HG02642 (cell line): Measurements from ENCODE around the gene TTLL3.

ENCODE experiments used
- ATAC-seq: cut with Tn5 transposase; IDR thresholded peaks from one replicate; pipeline ENCODE4 v1.9.1; 2021; ENCODE audit warnings: mild to moderate bottlenecking; ENCODE audit not compliant: unreplicated experiment, poor library complexity

TTLL3 gene

DNA sequence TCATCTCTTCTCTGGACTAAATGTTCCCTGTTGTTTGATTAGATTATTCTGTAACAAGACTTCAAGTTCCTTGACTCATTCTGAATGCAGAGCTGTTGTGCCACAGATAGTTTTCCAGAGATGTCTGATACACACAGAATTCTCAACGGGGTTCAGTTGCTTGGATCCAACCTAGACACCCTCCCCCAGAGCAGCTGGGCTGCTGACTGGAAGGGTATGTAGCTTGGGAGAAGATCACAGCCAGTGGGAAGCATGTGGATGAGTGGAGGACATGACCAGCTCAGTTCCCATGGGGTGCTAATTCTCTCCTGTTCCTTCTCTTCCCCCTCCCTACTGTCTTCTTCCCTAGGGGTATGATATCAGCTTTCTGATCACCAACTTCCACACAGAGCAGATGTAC is 6.6 kb upstream of the TTLL3 start:
- no peak for ATAC-seq

DNA sequence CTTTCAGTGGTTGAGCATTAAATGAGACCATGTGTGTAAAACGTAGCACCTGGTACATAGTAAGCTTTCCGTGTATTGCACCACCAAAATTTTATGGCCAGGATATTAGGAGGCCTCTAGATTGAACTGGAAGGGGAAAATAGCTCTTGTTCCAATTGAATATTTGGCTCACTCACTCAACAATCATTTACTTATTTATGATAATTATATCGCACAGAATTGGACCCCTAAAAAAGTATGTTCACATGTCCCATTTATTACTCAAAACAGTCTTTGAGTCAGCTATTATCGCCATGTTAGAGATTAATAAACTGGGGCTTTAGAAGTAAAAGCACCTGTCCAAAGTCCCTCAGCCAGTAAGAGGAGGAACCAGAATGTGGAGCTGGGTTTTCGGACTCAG is 5.1 kb upstream of the TTLL3 start:
- no peak for ATAC-seq

DNA sequence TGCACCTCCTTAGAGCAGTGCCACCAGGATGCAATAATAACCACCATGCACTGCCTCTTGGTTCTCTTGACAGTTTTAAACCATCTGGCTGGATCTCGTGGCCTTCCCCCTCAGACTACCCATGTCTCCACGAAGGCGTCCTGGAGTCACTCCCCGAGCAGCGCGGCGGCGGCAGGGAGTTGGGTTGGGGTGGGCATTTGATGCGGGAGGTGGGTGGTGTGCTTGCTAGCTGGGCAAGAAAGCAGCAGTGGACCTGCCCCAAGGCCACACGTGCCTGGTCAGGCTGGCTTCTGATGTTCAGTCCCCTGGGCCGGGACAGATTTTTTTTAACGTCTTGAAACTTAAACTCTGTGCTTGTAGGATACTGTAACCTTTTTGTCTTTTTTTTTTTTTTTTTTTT is 3.9 kb upstream of the TTLL3 start:
- ATAC-seq: no peak

DNA sequence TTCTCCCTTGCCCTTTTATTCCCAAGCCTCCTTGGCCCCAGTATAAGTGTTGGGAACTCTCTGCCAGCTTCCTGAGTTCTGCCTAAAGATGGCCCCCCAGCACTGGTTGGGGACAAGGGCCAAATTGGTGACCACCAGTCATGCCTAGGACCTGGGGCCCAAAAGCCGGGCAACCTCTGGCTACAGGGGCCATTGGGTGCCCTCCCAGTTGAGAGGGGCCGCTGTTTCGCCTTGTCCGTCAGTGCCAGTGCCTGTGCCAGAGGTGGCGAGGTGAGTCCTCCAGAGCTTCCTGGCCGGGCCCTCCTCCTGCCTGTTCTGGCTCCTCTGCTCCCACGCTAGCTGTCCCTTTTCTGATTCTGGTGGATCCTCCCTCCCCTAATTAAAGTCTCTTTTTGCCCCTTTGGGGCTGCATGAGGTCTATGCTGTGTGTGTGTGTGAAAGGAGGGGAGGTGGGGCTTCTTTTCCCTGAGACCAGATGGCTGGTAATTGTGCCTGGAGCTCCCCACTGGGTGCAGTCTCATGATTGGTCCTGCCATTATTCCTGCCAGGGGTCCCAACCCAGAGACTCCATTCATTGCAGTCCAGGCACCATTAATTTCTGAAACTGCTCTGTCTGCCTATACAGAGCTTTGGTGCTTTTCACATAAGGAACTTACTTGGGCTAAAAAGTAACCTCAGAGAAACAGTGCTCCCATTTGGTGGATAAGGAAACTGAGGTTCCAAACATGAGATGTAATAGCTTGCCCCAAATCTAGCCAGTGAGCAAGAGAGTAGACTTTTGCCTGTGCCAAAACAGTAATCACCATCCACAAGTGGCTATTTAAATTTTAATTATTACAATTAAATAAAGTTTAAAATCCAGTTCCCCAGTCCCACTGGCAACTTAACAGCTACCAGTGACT is 3.1 kb upstream of the TTLL3 start:
- ATAC-seq: no peak

DNA sequence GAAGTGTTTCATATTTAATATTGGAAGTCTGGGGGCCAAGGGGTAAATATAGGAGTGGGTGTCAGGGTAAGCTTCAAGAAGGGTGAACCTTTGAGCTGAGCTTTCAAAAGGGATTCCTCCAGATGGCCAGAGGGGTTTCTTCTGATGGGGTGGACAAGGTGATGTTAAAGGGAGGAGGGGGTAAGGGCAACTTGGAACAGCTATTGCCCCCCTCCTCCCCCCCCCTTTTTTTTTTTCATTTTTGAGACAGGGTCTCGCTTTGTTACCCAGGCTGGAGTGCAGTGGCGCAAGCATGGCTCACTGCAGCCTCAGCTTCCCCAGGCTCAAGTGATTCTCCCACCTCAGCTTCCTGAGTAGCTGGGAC is 2.1 kb upstream of the TTLL3 start:
- ATAC-seq: no peak

DNA sequence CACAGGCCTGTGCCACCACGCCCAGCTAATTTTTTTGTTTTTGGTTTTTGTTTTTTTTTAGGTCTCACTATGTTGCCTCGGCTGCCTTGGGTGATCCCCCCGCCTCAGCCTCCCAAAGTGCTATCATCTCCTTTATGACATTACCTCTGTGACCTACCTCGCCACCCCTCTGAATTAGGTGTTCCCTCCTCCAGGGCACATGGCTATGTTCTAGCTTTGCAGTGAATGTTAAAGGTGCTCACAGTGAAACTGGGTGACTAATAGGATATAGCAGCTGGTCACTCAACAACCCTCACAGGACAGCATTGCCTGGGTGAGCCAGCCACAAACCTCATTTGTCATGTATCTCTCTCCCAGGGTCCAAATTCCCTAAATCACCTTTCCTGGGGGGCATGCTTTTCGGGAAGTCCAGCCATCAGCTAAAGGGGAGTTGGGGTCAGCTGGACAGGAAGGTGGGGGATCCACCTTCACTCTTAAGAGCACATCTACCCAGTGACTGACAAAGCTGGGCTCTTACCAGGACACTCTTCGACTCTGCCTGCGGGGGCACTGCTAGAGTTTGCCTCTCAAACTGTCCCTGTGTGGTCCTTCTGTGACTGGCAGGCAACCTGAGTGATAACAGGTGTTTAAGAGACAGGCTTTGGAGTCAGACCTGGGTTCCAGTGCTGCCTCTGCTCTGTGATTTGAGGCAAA is 1.6 kb upstream of the TTLL3 start:
- ATAC-seq: peak; percentile 45

DNA sequence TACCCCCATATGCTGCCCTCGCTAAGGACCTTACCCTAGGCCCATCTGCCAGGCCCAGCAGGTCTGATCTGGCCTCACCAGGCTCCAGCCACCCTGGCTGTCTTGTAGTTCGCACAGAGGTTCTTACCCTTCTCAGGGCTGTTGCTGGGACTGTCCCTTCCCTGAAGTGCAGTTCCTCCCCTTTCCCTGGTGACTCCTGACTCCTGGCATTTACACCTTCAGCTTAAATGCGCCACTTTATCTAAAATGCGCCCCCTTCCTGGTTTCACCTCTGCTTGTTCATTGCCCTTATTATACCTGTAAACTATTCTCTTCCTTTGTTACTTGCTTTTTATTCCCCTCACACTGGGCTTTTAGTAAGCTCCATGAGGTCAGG is 835 bp upstream of the TTLL3 start:
- ATAC-seq: no peak

DNA sequence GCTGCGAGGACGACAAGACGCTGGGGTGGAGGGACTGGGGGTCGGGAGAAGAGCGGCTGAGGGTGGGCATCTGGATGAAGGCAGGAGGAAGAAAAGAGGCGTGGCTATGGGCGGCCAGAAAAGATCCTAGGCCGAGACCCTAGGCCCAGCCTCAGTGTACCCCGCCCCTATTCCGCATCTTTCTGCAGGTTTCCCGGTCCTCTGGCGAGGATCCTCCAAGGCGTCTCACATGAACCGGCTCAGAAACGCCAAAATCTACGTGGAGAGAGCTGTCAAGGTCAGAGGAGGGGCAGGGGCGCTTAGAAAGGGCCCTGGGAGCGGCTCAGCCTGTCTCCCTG is 340 bp downstream of the TTLL3 start:
- no peak for ATAC-seq

DNA sequence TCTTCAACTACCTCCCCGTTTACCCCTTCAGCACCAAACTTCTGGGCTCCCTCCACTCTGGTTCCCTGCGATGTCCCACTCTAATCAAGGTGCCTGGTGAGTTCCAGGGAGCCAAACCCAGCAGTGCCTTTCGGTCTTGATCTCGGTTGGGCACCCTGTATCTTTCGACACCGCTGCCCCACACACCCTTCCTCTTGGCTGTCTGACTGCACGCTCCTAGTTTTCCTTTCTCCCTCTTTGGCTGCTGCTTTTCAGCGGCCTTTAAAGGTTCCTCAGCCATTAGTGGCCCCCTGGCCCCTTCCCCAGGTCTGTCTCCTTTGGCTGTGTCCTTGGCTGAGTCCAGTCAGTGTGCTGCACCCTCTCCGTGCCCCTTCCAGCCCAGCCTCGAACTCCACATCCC is 784 bp downstream of the TTLL3 start:
- ATAC-seq: no peak

DNA sequence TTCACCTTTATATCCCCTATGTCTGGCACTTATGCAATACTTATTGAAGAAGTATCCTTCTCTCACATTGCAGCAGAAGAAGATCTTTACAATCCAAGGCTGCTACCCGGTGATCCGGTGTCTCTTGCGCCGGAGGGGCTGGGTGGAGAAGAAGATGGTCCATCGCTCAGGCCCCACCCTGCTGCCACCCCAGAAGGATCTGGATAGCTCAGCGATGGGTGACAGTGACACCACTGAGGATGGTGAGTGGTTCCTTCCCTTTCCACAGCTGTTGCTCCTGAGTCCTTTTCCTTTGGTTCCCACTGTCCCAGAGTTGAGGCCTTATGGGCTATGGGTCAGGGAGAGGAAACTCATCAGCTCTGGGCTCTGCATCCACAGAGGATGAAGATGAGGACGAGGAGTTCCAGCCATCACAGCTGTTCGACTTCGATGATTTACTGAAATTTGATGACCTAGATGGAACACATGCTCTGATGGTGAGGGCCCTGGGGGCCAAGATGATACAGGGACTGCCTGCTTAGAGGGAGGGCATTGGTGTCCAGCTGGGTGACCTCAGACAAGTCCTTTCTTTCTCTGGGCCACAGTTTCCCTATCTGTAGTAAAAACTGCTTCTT is 2.9 kb downstream of the TTLL3 start:
- no peak for ATAC-seq

DNA sequence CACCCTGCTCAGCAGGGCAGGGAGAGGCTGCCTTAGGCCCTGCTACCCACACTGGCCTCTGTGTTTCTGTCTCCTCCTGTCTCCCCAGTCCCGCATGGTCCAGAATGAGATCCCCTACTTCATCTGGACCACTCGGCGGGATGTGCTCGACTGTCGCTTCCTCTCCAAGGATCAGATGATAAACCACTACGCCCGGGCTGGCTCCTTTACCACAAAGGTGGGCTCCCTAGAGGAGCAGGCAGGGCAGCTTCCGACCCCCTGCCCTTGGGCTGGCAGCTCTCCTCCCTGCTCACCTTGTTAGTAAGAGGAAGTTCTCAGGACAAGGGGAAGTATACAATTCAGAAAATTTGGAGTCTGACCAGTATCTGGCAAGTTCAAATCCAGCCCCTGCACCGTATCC is 5.9 kb downstream of the TTLL3 start:
- no peak for ATAC-seq

DNA sequence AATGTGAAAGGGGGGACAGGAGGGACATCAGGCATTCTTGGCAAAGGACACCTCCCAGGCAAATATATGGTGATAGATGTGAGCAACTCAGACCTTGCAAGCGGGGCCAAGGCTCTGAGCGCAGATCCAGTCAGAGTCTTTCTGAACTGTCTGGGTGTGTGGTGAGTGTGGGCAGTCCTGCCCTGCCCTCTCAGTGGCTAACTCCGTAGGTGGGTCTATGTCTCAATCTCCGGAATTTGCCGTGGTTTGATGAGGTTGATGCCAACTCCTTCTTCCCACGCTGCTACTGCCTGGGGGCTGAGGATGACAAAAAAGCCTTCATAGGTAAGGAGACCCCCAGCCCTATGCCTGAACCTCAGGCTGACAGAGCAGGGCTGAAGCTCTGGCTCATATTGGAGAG is 7.4 kb downstream of the TTLL3 start:
- ATAC-seq: no peak

DNA sequence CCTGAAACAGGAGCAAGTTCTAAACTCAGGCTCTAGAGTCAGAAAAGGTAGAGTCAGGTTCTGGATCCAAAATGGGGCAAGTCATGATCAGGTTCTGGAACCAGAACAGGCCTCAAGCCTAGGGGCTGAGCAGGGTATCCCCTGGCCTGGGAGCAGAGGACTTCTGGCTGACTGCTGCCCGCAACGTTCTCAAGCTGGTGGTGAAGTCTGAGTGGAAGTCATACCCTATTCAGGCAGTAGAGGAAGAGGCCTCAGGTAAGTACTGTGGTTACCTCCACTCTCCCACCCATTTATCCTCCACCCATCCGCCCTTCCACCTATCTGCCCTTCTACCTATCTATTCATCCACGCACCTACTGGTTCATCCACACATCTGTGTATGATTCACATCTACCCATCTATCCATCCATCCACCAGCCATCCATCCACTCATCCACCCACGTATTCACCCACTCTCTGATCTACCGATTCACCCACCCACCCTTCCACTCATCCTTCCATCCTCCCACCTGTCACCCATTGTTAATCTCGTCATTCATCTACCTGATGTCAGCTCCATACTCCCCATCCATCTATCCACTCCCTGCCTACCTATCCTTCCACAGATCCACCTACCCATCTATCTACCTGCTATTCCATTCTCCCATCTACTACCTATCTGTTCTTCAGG is 8.7 kb downstream of the TTLL3 start:
- ATAC-seq: no peak

DNA sequence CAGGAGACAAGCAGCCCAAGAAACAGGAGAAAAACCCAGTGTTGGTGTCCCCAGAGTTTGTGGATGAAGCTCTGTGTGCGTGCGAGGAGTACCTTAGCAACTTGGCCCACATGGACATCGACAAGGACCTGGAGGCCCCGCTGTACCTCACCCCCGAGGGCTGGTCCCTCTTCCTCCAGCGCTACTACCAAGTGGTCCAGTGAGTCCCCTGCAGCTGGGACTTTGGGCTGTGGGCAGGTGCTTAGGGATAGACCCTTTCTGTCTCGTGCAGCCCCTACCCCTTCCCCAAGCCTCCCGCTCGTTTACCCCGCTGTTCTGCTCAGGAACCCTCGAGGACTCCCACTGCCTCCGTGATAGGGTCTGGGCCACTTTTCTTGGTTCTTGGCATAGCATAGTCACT is 10.5 kb downstream of the TTLL3 start:
- no peak for ATAC-seq

DNA sequence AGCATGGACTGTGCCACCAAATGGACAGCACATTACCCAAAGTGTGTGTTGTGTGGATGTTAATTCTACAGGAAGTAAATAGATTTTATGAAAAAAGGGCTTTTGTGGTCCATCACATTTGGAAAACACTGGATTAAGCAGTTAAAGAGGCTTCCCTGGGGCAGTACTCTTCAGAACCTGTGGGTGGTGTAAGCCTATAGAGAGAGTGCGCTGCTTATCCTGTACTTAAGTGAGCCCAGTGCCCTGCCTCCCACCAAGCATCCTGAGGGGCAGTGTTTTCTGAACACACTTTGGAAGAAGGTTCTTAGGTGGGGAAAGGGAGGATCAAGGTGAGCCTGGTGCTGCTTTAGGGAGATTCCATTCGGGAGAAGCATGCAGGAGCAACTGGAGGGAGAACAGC is 10.9 kb downstream of the TTLL3 start:
- ATAC-seq: no peak

DNA sequence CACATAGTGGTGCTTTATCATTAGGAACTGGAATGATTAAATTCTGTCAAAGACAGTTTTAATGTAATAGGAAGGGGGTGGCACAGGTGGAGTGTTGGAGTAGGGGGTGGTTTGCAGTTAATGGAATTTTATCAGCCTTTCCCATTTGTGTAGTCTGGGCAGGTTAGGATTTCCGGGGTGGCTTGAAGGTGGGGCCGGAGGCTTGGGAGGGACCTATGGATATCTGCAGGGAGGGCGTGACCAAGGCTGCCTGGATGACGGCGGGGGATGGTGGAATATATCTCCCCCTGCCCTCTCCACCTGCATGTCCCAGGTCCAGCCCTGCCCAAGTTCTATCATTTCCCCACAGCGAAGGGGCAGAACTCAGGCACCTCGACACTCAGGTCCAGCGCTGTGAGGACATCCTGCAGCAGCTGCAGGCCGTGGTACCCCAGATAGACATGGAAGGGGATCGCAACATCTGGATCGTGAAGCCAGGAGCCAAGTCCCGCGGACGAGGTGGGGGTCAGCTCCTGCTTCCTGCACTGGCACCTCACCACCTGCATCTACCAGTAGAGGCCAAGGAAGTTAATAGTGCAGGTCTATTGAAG is 15.5 kb downstream of the TTLL3 start:
- ATAC-seq: no peak

DNA sequence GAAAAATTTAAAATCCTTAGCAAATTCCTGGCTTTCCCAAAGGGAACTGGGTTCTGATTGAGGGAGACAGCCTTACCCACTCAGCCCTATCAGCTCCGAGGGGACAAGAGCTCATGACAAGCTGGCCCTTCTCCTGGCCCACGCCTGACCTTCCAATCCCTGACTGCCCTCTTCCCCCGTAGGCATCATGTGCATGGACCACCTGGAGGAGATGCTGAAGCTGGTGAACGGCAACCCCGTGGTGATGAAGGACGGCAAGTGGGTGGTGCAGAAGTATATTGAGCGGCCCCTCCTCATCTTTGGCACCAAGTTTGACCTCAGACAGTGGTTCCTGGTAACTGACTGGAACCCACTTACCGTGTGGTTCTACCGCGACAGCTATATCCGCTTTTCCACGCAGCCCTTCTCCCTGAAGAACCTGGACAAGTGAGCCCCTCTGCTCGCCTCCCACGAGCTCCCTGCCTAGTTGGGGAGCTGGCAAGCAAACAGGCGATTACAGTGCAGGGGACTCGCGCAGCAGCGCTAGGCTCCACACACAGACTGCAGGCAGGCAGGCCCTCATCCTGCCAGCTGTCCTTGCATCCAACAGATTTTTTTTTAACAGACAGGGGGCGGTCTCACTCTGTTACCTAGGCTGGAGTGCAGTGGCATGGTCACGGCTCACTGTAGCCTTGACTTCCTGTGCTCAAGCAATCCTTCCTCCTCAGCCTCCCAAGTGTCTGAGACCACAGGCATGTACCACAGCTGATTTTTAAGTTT is 16.9 kb downstream of the TTLL3 start:
- ATAC-seq: no peak

DNA sequence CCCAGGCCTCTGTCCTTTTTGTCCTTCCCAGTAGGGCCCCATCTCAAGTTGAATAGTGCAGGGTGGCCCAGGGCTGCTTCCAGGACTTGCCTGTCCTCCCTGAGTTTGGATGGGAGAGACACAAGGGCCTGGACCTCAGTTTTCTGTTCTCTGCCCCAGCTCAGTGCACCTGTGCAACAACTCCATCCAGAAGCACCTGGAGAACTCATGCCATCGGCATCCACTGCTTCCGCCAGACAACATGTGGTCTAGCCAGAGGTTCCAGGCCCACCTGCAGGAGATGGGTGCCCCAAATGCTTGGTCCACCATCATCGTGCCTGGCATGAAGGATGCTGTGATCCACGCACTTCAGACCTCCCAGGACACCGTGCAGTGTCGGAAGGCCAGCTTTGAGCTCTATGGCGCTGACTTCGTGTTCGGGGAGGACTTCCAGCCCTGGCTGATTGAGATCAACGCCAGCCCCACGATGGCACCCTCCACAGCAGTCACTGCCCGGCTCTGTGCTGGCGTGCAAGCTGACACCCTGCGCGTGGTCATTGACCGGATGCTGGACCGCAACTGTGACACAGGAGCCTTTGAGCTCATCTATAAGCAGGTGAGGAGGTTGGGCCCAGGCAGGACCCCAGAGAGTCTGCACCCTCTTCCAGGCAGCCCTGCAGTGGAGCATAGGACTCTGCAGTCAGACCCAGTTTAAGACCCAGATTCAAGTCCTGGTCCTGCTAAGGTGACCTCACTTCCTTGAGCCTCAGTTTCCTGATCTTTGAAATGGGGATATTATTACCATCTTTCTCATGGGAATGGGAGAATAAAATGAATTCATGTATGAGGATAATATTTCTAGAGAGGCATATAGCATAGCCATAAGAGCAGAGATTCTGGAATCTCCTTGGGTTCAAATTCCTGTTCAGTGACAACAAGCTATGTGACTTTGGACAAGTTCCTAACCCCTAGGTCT is 19.0 kb downstream of the TTLL3 start:
- no peak for ATAC-seq

DNA sequence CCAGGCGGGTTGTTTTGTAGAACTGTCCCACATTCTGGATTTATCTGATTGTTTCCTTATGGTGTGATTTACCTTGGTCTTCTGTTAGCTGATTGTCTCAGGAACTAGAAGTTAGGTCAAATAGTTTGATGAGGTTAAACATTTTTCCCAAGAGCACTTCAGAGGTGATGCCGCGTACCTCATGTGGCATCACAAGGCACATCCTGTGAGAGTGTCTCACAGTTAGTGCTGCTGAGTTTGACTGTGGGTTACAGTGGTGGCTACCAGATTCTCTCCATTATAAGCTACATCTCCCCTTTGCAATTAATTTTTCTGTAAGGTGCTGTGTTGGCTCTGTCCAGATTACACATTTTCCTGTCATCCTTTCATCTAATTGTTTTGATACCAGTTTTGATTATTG is 21.2 kb downstream of the TTLL3 start:
- no peak for ATAC-seq
